ENCODE measurements around the gene FAHD1.

Gene FAHD1

GRCh38 chr16:1819611-1820010, 7.4 kb upstream of the FAHD1 start:
- no peak overlapping the region for H2AK5ac ChIP-seq (ENCODE audit: low read length)
- no peak overlapping the region for H3K23ac ChIP-seq (ENCODE audit: low read length)
- no CpG with 5 or more reads among the region's 15 CpGs for WGBS (ENCODE audit: extremely low coverage, insufficient coverage, insufficient read length)
- H3K4ac ChIP-seq (ENCODE audit: low read depth, low read length): no peak overlapping the region
- no peaks in the 10 kb centered on the region for H3K4me1 ChIP-seq (ENCODE audit: control insufficient read depth in 1 of 2, insufficient read depth in 2 of 2, low read length in 2 of 2)
- no peak overlapping the region for H4K8ac ChIP-seq (ENCODE audit: low read depth, low read length)
- no peak overlapping the region for H2AFZ ChIP-seq (ENCODE audit: insufficient read depth, low read length, poor library complexity)
- no peaks in the 10 kb centered on the region for H3K79me2 ChIP-seq (ENCODE audit: control insufficient read depth, insufficient read depth, low read length, poor library complexity)
- no peak overlapping the region for H3K27ac ChIP-seq (ENCODE audit: low read depth, low read length)
- H3K9ac ChIP-seq (ENCODE audit: low read length): no peak overlapping the region
- no peak overlapping the region for H2BK5ac ChIP-seq (ENCODE audit: low read depth, low read length, poor library complexity)
- no peak overlapping the region for H3K4me2 ChIP-seq (ENCODE audit: low read length)
- no peak overlapping the region for H2BK12ac ChIP-seq (ENCODE audit: low read length)
- no peaks in the 10 kb centered on the region for H3K79me1 ChIP-seq (ENCODE audit: low read length)
- no peak overlapping the region for H3K14ac ChIP-seq (ENCODE audit: low read length)
- no peaks in the 10 kb centered on the region for H3K9me3 ChIP-seq (ENCODE audit: insufficient read depth, low read depth, low read length)
- no peak overlapping the region for H4K91ac ChIP-seq (ENCODE audit: low read depth, low read length)
- no peak for DNase-seq
- no peak overlapping the region for H4K12ac ChIP-seq (ENCODE audit: low read depth, low read length)
- no peaks in the 10 kb centered on the region for H3K27me3 ChIP-seq (ENCODE audit: insufficient read depth, low read length)
- H3K36me3 ChIP-seq (ENCODE audit: control insufficient read depth in 1 of 2, insufficient read depth in 2 of 2, low read length in 2 of 2): peaks cover 52 to 60% of the 10 kb centered on the region in 2 experiments
- H3K4me3 ChIP-seq (ENCODE audit: low read depth, low read length): no peak overlapping the region
- no peak overlapping the region for H2BK120ac ChIP-seq (ENCODE audit: insufficient read depth, low read length, poor library complexity)
- no peak overlapping the region for H3K18ac ChIP-seq (ENCODE audit: low read length)

- Histone ChIP-seq H3K18ac (ENCODE audit: low read length) (no peak overlapping the region), H2BK120ac (ENCODE audit: insufficient read depth, low read length, poor library complexity) (no peak overlapping the region), H3K23ac (ENCODE audit: low read length) (no peak overlapping the region), H3K27ac (ENCODE audit: low read depth, low read length) (no peak overlapping the region), H3K79me1 (ENCODE audit: low read length) (no peaks in the 10 kb centered on the region), H3K4me1 (ENCODE audit: control insufficient read depth in 1 of 2, insufficient read depth in 2 of 2, low read length in 2 of 2) (no peaks in the 10 kb centered on the region), H3K27me3 (ENCODE audit: insufficient read depth, low read length) (no peaks in the 10 kb centered on the region), H2AFZ (ENCODE audit: insufficient read depth, low read length, poor library complexity) (no peak overlapping the region), H3K4ac (ENCODE audit: low read depth, low read length) (no peak overlapping the region), H2BK12ac (ENCODE audit: low read length) (no peak overlapping the region), H3K36me3 (ENCODE audit: control insufficient read depth in 1 of 2, insufficient read depth in 2 of 2, low read length in 2 of 2) (peaks cover 51 to 57% of the 10 kb centered on the region in 2 experiments), H4K8ac (ENCODE audit: low read depth, low read length) (no peak overlapping the region), H3K9ac (ENCODE audit: low read length) (no peak overlapping the region), H3K79me2 (ENCODE audit: control insufficient read depth, insufficient read depth, low read length, poor library complexity) (no peaks in the 10 kb centered on the region), H2BK5ac (ENCODE audit: low read depth, low read length, poor library complexity) (no peak overlapping the region), H4K12ac (ENCODE audit: low read depth, low read length) (no peak overlapping the region), H3K9me3 (ENCODE audit: insufficient read depth, low read depth, low read length) (no peaks in the 10 kb centered on the region), H3K14ac (ENCODE audit: low read length) (no peak overlapping the region), H2AK5ac (ENCODE audit: low read length) (no peak overlapping the region), H3K4me2 (ENCODE audit: low read length) (no peak overlapping the region), H4K91ac (ENCODE audit: low read depth, low read length) (no peak overlapping the region), H3K4me3 (ENCODE audit: low read depth, low read length) (no peak overlapping the region)
- no peak for DNase-seq
- no CpG with 5 or more reads among the region's 25 CpGs for WGBS (ENCODE audit: extremely low coverage, insufficient coverage, insufficient read length)
Measured at GRCh38 chr16:1820096-1820945, 6.7 kb upstream of the FAHD1 start.

DNA sequence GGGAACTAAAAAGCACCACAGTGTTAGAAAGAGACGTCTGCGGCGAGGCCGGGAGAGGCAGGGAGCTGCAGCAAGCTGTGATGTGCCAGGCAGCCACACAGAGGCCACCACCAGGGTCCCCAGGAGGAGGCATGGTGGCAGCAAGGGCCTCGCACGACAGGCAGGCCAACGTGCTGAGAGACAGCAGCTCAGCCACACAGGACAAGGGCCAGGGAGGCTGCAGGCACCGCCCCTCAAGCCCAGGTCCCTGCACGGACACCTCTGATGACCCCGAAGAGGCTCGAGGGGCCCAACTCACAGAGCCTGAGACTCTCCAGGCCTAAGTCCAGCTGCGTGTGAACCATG, 6.1 kb upstream of the FAHD1 start:
- Histone ChIP-seq H2AFZ (ENCODE audit: insufficient read depth, low read length, poor library complexity) (no peak overlapping the region), H3K4me2 (ENCODE audit: low read length) (no peak overlapping the region), H3K14ac (ENCODE audit: low read length) (no peak overlapping the region), H2BK5ac (ENCODE audit: low read depth, low read length, poor library complexity) (no peak overlapping the region), H3K4ac (ENCODE audit: low read depth, low read length) (no peak overlapping the region), H3K27ac (ENCODE audit: low read depth, low read length) (no peak overlapping the region), H3K36me3 (ENCODE audit: control insufficient read depth in 1 of 2, insufficient read depth in 2 of 2, low read length in 2 of 2) (peaks cover 48 to 54% of the 10 kb centered on the region in 2 experiments), H4K91ac (ENCODE audit: low read depth, low read length) (no peak overlapping the region), H3K18ac (ENCODE audit: low read length) (no peak overlapping the region), H3K23ac (ENCODE audit: low read length) (no peak overlapping the region), H3K9ac (ENCODE audit: low read length) (no peak overlapping the region), H3K4me3 (ENCODE audit: low read depth, low read length) (no peak overlapping the region), H3K4me1 (ENCODE audit: control insufficient read depth in 1 of 2, insufficient read depth in 2 of 2, low read length in 2 of 2) (peaks cover 0 to 5% of the 10 kb centered on the region in 2 experiments), H3K27me3 (ENCODE audit: insufficient read depth, low read length) (no peaks in the 10 kb centered on the region), H2BK120ac (ENCODE audit: insufficient read depth, low read length, poor library complexity) (no peak overlapping the region), H3K9me3 (ENCODE audit: insufficient read depth, low read depth, low read length) (no peaks in the 10 kb centered on the region), H3K79me2 (ENCODE audit: control insufficient read depth, insufficient read depth, low read length, poor library complexity) (peaks cover under 1% of the 10 kb centered on the region), H2AK5ac (ENCODE audit: low read length) (no peak overlapping the region), H4K12ac (ENCODE audit: low read depth, low read length) (no peak overlapping the region), H3K79me1 (ENCODE audit: low read length) (no peaks in the 10 kb centered on the region), H4K8ac (ENCODE audit: low read depth, low read length) (no peak overlapping the region), H2BK12ac (ENCODE audit: low read length) (no peak overlapping the region)
- no CpG with 5 or more reads among the region's 12 CpGs for WGBS (ENCODE audit: extremely low coverage, insufficient coverage, insufficient read length)
- DNase-seq: no peak

GRCh38 chr16:1821861-1822611, 5.0 kb upstream of the FAHD1 start:
- no peaks in the 10 kb centered on the region for H3K9me3 ChIP-seq (ENCODE audit: insufficient read depth, low read depth, low read length)
- H3K79me2 ChIP-seq (ENCODE audit: control insufficient read depth, insufficient read depth, low read length, poor library complexity): peaks cover 3% of the 10 kb centered on the region
- H3K14ac ChIP-seq (ENCODE audit: low read length): no peak overlapping the region
- H2BK5ac ChIP-seq (ENCODE audit: low read depth, low read length, poor library complexity): no peak overlapping the region
- H3K18ac ChIP-seq (ENCODE audit: low read length): no peak overlapping the region
- H3K4me1 ChIP-seq (ENCODE audit: control insufficient read depth in 1 of 2, insufficient read depth in 2 of 2, low read length in 2 of 2): peaks cover 0 to 5% of the 10 kb centered on the region in 2 experiments
- no peak overlapping the region for H3K4ac ChIP-seq (ENCODE audit: low read depth, low read length)
- no peak overlapping the region for H4K8ac ChIP-seq (ENCODE audit: low read depth, low read length)
- no peak overlapping the region for H3K4me2 ChIP-seq (ENCODE audit: low read length)
- no peak overlapping the region for H2AK5ac ChIP-seq (ENCODE audit: low read length)
- H3K27ac ChIP-seq (ENCODE audit: low read depth, low read length): no peak overlapping the region
- H4K91ac ChIP-seq (ENCODE audit: low read depth, low read length): no peak overlapping the region
- peaks cover 3% of the 10 kb centered on the region for H3K79me1 ChIP-seq (ENCODE audit: low read length)
- H2BK120ac ChIP-seq (ENCODE audit: insufficient read depth, low read length, poor library complexity): no peak overlapping the region
- H4K12ac ChIP-seq (ENCODE audit: low read depth, low read length): no peak overlapping the region
- H3K27me3 ChIP-seq (ENCODE audit: insufficient read depth, low read length): no peaks in the 10 kb centered on the region
- no peak for DNase-seq
- H3K4me3 ChIP-seq (ENCODE audit: low read depth, low read length): no peak overlapping the region
- no peak overlapping the region for H3K9ac ChIP-seq (ENCODE audit: low read length)
- H3K36me3 ChIP-seq (ENCODE audit: control insufficient read depth in 1 of 2, insufficient read depth in 2 of 2, low read length in 2 of 2): peaks cover 40 to 46% of the 10 kb centered on the region in 2 experiments
- no peak overlapping the region for H2BK12ac ChIP-seq (ENCODE audit: low read length)
- no peak overlapping the region for H3K23ac ChIP-seq (ENCODE audit: low read length)
- no CpG with 5 or more reads among the region's 24 CpGs for WGBS (ENCODE audit: extremely low coverage, insufficient coverage, insufficient read length)
- H2AFZ ChIP-seq (ENCODE audit: insufficient read depth, low read length, poor library complexity): no peak overlapping the region

Data from trophoblast cell (in vitro differentiated cells and primary cell).